Measurements from ENCODE around the gene TTC24.

GRCh38 chr1:156624814-156625435 lies 45.4 kb downstream of the TTC24 start:
- no peak for TF ChIP-seq GATA2 (IDR thresholded peaks at IDR 0.05; ENCODE audit: low read depth, low read length)
- no peak for TF ChIP-seq GATA3 (IDR thresholded peaks at IDR 0.05; ENCODE audit: low read depth, low read length)
